Brain pericyte (primary cell): ENCODE measurements around the gene CBR1.
"Not testable (repeated sequence)": the region's sequence is repeated elsewhere in the genome, so short reads cannot be mapped to it uniquely, and the experiment has no call there.

Source experiments
- DNase-seq: peaks from one replicate; pipeline ENCODE4 v3.0.0-alpha.2; 2012; ENCODE audit warnings: low read depth, low spot score

CBR1 gene

DNA sequence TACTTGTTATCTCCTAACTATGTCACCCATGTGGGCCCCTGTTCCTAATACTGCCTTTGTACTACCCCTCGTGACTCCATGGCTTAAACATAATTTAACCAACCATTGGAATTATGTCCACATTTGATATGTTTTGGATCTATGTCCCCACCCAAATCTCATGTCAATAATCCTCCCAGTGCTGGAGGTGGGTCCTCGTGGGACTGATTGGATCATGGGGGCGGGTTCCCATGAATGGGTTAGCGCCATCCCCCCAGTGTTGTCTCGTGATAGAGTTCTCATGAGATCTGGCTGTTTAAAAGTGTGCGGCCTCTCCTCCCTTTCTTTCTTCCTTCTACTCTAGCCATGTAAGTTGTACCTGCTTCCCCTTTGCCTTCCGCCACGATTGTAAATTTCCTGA, 9.8 kb downstream of the CBR1 start:
- DNase-seq, result no peak

- DNase-seq, result no peak
These were observed 10.6 kb downstream of the CBR1 start for GRCh38 chr21:36080386-36080785.

DNA sequence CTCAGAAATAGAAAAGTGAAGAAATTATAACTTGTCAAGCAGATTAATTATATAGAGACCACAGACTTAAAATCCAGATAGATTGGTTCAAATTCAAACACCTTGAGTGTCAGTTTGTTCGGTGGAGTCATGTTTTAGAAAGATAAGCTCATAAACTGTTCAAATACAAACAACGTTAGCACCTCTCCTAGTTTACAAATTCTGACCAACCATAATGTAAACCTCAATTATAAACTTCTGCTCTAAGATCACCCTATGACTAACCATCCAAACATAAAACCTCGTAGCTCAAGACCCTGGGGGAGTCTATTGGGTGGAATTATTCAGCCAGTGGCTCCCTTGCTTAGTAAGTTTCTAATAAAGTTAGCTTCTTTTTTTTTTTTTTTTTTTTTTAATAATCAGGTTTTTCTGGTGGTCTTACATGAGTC, 12.4 kb downstream of the CBR1 start:
- DNase-seq, result no peak

GRCh38 chr21:36087362-36088138, 17.7 kb downstream of the CBR1 start:
- DNase-seq, result no peak

DNA sequence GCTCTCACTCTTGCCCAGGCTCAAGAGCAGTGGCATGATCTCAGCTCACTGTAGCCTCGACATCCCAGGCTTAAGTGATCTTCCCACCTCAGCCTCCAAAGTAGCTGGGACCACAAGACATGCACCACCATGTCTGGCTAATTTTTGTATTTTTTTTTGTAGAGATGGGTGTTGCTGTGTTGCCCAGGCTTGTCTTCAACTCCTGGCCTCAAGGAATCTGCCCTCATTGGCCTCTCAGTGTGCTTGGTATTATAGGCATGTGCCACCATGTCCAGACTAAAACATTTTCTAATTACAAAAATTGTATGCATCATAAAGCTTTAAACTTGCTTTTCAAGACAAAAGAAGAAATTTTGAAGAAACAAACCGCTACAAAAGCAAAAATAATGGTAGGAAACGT, 20.1 kb downstream of the CBR1 start:
- no peak for DNase-seq

DNA sequence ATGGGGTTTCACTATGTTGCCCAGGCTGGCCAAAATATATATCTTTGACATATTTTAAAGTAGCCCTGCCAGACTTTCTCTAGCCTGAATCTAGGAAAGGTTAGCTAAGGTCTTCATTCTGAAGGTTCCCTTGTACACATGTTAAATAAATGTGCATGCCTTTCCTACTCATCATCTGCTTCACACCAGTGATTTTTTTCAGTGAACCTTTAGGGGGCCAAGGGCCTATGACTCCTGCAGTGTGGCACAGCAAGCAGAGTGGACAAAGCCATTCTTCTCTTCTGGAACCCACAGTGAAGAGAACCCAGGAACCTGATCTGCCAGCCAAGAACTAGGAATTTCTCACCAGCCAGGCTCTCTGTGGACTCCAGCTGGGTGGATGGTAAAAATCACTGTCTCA, 22.9 kb downstream of the CBR1 start:
- DNase-seq, result no peak

DNA sequence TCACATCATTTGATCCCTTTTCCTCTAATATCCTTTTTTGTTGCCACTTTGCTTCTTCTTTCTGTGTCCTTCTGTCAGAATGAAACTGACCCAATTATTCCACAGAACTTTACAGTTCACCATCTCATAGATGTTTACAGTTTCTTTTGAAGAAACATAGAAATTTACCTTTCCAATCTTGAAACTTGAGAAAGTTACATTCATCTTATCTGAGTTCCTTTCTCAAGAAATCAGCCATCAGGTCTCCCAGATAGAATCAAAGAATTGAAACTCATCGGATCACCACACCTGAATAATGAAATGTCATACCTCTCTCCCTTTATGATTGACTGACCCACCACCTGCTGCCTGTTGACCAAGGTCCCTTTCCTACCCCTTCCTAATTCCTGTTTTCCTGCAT, 23.7 kb downstream of the CBR1 start:
- no peak for DNase-seq

GRCh38 chr21:36096398-36097290, 26.8 kb downstream of the CBR1 start:
- DNase-seq, result no peak

DNA sequence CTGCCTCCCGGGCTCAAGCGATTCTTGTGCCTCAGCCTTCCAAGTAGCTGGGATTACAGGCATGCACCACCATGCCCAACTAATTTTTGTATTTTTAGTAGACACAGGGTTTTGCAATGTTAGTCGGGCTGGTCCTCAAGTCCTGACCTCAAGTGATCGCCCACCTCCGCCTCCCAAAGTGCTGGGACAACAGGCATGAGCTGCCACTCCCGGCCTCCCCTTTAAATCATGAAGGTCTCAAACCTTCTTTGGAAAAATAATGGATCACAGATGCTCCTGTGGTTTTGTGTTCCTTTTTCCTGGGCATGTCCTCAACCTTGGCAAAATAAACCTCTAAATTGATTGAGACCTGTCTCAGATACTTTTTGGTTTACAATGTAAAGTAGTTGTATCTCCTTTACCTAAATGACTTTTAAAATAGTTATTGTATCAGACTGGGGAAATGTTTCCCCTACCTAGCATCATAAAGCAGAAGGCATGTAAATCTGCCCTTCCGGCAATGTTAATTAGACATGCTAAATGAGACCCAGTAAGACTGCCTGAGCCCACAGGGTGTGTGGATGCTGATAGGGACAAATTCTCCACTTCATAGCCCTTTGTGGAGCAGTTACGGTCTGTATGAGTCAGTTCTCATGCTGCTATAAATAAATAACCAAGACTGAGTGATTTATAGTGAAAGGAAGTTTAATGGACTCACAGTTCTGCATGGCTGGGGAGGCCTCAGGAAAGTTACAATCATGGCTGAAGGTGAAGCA, 27.8 kb downstream of the CBR1 start:
- no peak for DNase-seq

DNA sequence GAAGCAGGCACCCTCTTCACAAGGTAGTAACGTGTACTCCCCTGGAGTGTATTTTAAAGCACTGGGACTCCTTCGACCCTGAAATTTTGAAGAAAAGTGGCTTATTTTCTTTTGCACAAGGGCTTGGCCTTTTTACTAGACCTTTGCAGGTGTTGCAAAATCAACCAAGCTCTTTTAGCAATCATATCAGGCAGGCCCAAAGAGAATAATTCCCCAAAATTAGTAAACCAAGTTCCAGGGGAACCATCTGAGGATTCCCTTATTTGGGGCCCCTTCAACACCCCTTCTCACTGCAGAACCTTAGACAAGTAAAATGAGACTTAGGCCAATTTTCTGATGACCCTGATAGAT, 28.3 kb downstream of the CBR1 start:
- no peak for DNase-seq

DNA sequence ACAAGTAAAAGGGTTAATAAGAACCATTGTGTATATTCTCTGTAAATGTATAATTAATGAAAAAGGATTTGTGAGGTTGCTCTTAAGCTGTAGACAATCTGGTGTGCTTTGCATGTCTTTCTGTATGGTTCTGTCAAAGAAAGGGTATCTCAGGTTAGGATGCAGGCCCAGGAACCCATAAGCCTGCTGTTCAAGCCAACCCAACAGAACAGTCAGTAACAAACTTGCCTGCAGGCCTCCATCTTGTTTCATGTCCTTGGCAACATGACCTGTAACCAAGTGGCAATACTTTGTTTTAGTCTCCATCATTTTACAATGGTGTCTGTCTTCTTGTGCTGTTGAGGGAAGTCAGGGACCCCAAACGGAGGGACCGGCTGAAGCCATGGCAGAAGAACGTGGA, 29.2 kb downstream of the CBR1 start:
- no peak for DNase-seq

GRCh38 chr21:36099695-36100211, 29.9 kb downstream of the CBR1 start:
- DNase-seq, result not testable (repeated sequence)

- DNase-seq, result no peak
These were observed 31.3 kb downstream of the CBR1 start for GRCh38 chr21:36100971-36101641.

DNA sequence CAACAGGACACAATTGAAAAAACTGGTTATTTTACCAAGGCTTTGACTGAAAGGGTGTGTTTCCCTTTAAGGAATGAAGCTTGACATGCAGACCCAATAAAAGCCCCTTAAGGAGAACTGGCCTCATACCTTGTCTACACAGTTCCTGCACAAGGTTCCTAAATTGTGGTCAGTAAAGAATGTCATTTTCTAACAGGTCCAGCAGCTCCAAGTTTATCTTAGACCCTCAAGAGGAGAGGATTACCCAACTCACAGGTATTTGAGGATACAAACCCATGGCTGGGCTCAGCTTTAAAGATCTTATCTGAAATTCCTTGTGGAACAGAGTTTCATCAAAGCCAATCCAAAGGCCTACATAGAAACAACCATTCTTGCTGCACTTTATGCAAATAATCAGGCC, 33.6 kb downstream of the CBR1 start:
- DNase-seq, result no peak

DNA sequence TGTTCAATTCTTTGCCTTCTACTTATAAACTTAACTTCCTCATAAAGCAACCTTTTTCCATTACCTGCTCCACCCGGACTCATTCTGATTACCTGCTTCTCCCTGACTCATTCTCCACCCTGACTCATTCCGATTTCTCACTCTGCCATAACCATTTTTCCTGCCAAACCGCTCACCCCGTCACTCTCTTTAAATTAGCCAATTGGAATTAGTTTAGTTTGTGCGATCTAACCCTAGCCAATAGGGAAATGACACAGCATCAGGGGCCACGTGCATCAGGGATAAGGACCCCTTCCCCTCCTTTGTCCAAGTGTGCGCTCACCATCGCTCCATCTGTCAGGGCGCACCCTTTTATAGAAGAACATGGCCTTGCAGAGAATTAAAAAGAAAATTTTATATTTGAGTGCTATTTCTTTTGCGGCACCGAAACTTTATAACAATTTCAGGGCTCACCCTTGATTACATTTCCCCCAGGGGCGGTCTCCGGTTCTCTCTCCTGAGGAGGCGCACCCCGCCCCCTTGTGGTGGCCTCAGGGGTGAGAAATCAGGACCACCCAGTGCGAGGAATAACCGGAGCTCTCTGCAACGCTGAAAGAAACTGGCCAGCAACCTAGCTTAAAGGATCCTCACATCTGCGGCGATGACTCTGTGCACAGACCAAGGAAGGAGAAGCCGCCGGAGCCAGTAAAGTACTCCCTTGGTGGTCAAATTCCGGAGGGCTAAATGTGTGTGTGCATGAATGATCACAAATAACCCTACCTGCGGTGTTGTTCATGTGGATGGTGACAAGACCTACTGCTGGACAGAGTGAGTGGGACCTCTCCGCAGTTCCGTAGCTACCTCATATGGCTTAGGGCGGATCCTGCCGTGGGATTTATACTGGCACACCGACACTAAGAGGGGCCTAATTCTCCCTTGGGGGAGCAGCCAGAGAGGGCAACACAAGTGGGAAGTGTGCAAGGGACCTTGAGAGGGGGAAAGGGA, 34.8 kb downstream of the CBR1 start:
- no peak for DNase-seq

DNA sequence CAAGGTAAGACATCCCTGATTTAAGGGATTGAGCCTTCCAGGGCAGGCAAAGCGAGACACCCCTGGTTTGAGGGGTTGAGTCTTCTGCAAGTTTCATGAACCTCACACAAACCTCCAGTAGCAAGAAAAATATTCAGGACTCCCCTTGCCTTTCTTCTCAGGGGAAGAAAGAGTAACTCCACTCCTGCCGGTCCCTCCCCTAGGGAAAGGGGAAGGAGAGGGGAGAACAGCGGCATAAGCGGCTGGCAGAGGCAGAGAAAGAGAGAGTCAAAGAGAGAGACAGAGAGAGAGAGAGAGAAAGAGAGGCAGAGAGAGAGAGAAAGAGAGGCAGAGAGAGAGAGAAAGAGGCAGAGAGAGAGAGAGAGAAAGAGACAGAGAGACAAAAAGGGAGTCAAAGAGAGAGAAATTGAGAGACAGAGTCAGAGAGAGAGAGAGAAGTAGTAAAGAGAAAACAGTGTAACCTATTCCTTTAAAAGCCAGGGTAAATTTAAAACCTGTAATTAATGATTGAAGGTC, 35.6 kb downstream of the CBR1 start:
- no peak for DNase-seq

GRCh38 chr21:36109868-36110267, 40.0 kb downstream of the CBR1 start:
- no peak for DNase-seq

GRCh38 chr21:36111238-36111637, 41.4 kb downstream of the CBR1 start:
- DNase-seq, result no peak

DNA sequence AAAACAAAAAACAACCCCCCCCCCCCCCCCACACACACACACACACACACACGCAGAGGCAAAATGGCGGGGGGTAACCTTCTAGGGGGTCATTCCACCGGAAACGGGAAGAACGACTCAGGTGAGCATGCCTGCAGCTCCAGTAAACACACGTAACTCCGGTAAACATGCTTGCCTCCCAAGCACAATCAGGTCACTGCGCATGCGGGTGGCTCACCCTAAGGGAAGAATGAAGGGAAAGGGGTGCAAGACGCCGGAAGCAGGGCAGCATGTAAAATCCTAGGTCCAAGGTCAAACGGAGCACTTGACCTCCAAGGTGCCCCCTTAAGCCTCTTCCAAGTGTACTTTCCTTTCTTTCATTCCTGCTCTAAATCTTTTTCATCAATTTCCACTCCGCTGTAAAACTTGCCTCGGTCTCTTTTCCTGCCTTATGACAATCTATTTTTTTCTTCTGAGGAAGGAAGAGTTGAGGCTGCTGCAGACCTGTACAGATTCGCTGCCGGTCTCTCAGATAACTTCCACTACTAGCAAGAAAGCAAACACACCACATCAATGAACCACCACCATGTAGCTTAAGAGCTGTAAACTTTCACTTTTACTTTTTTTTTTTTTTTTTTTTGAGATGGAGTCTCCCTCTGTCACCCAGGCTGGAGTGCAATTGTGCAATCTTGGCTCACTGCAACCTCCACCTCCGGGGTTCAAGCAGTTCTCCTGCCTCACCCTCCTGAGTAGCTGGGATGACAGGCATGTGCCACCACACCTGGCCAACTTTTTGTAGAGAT, 44.0 kb downstream of the CBR1 start:
- DNase-seq, result no peak
